Measurements from ENCODE around the gene CD7.

CD7 gene

DNA sequence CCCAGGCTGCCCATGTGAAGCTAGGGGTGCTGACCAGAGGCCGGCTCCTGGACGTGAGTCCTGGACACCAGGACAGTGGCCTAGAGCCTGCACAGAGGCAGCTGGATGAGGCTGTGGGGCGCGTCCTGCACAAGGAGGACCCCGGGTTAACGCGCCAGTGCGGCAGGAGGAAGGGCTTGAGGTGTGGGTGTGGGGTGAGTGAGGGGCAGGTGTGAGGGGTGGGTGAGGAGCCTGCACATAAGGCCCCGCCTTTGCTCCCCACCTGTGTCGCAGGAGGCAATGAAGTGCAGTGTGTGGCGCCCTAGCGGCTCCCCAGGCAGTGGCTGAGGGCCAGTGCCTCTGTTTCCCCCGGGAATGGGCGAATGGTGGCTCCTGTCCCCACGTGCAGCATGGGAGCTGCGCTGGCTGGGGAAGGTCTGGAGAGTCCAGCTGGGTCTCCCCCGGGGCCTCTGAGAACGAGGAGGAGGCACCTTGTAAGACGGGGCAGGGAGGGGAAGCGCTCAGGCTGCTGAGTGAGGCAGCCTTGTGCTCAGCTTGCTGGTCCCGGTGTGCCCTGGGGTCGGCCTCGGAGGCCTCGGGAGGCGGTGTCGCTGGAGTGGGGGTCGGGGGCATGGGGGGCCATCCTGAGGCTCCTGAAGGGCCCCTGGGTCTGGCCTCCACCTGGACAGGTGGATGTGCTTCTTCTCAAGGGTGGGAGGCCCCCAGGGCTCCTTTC, 3.2 kb downstream of the CD7 start:
- no peak for DNase-seq

DNA sequence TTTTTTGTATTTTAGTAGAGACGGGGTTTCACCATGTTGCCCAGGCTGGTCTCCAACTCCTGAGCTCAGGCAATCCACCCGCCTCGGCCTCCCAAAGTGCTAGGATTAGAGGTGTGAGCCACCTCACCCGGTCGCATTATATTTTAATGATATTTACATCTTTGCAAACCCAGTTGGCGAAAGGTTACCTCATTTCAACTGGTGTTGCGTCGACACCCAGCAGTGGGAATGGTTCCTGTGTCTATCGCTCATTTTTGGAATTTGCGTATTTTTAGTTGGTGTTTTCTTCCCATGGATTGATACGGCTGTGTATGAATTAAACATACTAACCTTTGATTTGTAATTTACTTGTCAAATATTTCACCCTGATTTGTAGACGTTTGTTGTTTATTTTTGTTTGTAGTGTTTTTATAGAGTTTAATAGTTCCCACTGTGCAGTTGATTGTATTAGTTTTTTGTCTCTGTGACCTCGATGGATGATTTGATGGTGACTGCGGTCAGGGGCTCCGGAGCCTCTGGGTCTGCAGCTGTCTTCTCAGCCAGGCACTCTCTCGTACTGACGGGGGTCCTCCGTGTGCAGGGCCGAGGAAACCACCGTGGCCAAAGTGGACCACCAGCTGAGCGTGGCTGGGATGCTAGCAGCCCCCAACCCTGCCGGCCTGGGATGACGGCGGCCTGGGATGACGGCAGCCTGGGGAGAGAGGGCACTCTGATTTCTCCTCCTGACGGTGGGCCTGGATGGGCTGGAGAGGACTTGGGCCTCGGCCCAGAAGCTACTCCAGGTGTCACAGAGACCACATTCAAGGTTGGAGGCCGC, 4.0 kb downstream of the CD7 start:
- no peak for DNase-seq

DNA sequence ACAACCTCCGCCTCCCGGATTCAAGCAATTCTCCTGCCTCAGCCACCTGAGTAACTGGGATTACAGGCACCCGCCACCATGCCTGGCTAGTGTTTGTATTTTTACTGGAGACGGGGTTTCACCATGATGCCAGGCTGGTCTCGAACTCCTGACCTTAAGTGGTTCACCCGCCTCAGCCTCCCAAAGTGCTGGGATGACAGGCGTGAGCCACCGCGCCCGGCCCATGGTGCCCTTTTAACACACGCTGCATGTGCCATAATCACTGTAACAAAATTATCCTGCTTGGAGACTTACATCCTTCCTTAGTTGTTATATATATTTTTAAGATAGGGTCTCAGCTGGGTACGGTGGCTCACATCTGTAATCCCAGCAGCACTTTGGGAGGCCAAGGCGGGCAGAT, 5.4 kb downstream of the CD7 start:
- DNase-seq = no peak

DNA sequence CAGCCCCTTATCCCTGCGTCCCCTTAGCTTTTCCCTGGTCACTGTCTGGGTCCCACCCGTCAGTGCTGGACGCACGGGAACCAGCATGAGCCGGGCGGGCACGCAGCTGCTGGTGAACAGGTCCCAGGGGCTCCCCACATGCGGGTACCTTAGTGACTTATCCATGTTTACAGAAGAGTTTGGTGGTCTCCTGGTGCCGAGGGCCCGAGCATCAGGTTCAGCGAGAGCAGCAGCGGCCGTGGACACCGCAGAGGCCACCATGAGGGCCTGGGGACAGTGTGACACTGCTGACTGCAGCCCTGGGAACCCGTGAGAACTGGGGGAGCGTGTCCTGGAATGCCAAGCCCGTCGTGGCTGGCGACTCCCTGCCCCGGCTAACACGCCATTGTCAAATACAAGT, 6.5 kb downstream of the CD7 start:
- no peak for DNase-seq

DNA sequence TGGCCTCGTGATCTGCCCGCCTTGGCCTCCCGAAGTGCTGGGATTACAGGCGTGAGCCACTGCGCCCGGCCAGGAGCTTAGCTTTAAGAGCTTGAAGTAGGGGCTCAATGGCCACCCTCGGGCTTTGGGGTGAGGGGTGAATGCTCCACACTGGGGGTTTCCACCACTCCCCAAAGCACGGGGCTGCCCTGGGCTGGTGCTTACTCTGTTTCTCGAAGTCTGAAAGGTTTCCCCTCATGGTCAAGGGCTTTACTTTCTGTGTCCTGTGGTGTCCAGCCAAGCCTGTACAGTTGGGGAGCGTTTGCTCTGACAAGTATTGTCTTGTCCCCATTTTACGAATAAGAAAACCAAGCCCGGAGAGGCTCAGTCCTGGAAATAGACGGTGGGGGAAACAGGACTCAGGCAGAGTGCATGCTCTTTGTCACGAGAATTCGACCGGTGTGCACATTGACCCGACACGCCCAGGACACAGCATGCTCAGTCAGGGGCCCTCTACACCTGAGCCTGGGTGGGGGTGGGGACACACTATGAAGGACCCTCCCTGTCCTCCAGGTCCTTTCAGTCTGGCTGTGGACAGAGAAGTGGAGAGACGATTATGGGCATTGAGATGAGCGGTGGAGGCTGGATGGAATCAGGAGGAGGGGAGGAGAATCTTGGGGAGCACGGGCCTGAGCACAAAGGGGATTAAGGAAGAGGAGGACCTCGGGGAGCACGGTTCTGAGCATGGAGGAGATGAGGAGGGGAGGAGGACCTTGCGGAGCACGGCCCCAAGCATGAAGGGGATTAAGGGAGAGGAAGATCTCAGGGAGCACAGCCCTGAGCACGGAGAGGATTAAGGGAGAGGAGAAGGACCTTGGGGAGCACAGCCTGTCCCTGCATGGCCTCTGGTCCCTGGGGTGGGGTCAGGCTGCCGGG, 7.5 kb downstream of the CD7 start:
- no peak for DNase-seq

DNA sequence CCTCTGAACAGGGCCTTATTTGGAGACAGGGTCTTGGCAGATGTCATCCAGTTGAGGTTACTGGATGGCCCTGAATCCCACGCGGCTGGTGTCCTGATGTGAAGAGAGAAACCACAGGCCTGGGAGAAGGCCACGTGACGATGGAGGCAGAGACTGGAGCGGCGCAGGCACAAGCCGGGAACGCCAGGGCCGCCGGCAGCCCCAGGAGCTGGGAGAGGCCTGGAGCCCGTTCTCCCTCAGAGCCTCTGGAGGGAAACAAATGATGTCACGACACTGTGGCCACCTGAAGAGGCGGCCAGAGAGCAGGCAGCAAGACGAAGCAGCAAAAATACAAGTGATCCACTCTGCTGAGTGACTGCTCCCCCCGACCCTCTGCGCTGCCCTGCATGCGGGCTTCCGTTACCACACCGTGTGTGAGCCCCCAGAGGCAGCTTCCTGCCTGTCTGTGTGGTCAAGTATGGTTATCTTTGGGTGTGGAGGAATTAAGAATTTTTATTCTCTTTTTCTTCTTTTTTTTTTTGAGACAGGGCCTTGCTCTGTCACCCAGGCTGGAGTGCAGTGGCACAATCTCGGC, 11.6 kb downstream of the CD7 start:
- no peak for DNase-seq

DNA sequence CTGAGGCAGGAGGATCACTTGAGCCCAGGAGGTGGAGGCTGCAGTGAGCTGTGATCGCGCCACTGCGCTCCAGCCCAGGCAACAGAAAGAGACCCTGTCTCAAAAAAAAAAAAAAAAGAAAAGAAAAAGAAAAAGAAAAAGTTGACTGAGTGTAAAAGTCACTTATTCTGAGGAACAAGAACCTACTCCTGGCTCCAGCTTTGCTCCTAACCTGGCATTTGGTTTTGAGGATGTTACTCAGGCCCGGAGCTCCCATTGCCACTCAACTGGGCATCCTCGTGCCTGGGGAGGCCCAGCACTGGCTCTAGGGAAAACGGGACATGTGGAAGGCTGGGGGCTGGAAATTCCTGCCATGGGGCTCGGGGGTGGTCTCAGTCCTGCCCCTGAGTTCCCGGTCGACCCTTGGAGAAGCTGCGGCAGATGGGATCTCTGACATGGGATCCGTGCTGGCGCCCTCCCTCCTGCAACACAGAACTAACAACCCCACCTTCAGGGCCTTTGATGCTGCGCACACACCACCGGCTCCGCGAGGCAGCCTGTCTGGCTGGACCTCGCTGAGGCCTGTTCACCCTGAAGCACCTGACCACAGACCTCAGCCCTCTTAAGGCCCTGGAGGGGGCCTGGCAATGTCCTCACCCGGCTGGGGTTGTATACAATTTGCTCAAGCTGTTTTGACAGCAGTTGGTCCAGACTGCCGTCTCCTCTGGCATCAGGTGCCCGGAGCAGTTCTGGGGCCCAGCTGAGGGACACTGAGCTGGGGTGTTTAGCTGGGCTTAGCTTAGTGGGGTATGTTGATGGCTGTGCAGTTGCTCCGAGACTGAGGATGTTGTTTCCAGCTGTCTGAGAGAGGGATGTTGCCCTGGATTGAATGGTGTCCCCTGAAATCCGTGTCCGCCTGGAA, 12.3 kb downstream of the CD7 start:
- no peak for DNase-seq

DNA sequence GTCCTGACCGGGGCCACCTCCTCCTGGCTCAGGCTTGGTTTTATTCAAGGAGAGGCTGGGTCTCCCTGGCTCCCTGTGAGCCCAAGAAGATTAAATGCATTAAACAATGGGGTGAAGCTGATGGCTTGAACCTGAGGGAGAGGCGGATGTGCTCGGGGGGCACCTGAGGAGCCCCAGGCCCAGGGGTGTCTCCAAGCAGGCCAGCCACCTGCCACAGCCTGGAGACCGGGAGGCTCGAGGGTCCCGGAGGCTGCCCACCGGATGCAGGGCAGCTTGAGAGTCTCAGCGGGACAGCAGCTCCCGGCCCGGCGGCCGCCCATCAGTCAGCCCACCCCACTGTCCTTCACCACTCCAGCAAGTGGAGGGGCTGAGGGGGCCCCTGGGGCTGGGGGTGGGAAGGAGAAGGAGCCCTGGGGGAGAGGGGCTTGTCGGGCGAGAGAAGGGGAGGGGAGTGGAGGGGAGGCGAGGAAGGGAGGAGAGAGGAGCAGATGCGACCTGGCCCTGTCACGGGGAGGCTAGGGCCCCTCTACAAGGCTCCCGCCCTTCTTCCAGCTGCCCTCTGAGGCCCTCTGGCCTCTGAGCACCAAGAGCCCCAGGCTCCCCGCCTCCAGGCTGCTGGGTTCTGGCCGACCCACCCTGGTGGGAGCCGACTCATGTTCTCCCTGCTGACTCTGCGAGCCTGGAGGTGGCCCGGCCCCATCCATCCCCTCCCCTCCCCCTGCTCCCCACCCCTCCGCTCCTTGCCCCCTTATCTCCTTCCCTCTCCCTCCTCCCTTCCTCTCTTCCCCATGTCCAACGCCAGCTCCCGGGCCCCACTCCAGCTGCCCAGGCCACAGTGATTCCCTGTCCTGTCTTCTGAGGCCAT, 13.2 kb downstream of the CD7 start:
- no peak for DNase-seq

DNA sequence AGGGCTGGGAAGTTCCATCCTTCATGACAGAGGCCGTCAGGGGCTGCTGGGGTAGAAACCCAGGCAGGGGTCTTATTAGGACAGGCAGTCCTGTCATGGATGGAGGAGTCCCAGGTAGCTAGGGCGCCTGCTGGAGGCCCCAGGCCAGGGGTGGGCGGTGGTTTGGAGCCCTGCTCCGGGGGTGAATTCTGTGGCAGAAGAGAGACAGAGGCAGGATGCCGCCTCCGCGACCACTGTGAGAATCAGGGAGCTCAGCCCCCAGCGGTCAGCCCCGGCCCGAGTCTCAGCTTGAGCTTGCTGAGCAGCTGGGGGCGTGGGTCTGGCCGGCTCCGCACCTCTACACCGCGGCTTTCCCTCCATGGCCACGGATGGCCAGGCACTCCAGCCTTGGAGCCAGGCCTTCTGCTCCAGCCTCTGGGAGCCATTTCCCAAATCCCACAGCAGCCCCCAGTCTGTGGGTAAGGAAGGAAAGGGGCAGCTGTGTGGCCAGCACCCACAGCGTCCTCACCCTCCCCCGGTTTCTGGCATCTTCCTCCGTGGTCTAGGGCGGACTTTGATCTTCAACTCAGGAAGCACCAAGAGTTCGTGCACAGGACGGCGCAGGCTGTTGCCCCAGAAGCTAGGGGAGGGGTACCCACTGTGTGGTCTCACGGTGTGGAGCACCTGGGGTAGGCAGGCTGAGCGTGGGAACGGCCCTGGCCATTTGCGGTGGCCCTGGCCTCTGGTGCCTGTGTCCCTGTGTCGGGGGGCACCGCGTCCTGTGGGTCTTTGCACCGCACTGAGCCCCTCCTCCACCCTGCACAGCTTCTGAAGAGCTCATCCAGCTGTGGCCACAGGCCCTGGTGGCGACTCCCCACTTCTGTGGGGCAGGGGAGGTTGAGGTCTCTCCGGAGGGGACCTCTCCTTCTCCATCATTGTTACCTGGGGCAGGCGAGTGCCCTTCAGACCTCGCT, 14.1 kb downstream of the CD7 start:
- DNase-seq = no peak

DNA sequence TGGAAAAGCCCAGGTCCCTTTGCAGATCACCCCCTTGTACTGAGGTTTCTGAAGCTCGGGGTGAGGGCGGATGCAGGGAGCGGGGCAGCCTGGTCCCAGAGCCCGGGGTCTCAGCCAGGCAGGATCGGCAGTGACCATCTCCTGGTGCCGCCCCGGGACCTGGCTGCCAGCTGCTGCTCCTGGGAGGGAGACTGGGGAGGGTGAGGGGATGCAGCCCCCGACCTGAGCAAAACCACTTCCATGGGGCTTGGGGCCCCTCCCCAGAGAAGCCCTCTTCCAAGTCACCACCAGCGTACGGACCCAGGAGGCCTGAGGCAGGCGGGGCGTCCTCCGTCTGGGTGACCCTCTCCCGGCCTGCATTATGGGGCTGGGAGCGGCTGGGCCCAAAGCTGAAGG, 14.8 kb downstream of the CD7 start:
- DNase-seq = no peak

DNA sequence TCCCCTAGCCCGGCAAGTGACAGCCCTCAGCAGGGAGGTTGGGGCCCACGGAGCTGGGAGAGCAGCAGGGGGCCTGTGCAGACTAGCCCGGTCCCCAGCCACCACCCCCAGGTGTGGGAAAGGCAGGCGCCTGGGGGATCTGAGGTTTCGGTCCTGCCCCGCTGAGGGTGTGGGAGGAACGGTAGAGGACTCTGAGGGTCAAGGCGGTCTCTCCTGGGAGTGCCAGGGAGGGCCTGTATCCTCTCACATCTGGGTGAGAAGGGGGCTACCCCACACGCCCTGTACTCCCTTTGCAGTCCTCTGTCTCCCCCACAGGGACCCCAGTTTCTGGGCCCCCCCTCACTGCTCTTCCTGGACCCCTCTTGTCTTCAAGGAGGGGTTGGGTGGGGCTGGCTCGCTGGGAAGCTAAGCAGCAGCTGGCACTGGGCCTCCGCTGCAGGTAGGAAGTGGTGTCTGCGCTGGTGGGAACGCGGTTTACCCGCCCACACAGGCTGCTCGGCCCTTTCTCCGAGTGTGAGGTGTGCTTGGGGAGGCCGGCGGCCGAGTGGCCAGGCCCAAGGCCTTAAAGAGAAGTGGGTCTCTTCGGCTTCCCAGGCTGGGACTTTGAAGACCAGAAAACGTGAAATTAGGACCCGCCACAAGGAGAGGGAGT, 15.4 kb downstream of the CD7 start:
- DNase-seq = no peak

DNA sequence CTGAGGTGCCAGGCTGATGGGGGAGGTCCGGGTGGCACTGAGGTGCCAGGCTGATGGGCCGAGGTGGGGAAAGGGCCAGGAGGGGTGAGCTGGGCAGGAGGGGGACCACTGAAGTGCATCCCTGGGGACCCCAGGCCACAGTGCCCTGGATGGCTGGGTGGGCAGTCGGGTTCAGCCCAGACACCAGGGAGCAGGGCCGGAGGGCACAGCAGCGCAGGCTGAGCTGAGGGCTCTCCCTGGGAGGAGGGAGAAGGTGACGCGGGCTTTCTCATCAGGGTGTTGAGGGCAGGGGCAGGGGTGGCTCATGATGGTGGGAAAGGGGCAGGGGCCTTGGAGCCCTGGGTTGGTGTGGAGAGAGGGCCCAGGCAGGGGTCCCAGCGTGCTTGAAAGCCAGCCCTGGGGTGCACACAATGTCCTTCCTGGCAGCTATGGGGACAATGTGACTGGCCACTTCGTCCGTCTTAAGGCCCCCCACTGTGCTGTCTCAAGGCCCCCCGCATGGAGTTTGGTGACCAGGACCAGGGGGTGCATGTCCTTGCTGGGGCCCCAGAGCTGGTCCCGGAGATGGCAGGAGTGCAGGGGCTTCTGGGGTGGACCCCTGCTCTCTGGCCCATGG, 16.0 kb downstream of the CD7 start:
- DNase-seq = no peak

DNA sequence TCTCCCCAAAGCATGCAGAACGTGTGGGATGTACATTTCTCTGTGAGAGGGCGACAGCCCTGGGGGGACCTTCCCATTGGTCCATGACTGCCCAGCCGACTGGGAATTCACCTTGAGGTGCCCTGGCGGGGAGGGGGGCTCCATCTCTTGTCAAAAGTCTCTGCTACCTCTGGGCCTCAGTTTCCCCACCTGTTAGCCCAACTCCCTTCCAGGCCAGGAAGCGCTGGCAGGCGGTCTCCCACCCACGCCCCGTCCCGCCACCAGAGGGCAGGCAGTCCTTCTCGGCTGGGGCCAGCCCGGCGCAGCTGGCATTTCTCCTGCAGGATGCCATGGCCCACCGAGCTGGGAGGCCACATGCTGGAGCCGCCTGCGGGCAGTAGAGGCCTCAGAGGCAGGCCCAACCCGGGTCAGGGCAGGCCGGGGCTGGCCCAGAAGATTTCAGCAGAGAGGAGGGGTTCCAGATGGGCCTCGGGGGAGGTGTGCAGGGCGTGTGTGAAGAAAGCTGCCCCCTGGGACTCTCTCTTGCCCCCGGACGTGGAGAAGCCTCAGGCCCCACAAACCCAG, 16.6 kb downstream of the CD7 start:
- DNase-seq = no peak

DNA sequence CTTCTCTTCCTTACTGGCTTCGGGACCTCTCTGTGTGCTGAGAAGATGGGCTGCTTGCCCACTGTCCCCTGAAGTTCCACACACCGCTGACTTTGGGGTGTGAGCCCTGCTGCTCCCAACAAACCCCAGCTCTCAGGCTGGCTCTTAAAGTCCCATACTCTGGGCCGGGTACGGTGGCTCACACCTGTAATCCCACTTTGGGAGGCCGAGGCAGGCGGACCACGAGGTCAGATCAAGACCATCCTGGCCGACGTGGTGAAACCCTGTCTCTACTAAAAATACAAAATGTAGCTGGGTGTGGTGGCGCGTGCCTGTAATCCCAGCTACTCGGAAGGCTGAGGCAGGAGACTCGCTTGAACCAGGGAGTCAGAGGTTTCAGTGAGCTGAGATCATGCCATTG, 17.2 kb downstream of the CD7 start:
- no peak for DNase-seq

DNA sequence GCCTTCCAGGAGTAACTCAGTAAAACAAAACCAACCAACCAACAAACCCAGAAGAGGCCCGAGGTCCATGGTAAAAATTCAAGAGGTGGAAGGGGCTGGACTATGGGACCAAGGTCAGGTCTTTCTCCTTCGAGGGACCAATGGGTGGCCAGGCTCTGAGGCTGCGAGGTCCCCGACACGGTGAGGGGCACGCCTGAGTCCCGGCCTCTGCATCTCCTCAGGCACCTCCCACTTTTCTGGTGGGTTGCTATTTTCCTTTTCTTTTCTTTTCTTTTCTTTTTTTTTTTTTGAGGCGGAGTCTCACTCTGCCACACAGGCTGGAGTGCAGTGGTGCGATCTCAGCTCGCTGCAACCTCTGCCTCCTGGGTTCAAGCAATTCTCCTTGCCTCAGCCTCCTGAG, 18.0 kb downstream of the CD7 start:
- DNase-seq = no peak

DNA sequence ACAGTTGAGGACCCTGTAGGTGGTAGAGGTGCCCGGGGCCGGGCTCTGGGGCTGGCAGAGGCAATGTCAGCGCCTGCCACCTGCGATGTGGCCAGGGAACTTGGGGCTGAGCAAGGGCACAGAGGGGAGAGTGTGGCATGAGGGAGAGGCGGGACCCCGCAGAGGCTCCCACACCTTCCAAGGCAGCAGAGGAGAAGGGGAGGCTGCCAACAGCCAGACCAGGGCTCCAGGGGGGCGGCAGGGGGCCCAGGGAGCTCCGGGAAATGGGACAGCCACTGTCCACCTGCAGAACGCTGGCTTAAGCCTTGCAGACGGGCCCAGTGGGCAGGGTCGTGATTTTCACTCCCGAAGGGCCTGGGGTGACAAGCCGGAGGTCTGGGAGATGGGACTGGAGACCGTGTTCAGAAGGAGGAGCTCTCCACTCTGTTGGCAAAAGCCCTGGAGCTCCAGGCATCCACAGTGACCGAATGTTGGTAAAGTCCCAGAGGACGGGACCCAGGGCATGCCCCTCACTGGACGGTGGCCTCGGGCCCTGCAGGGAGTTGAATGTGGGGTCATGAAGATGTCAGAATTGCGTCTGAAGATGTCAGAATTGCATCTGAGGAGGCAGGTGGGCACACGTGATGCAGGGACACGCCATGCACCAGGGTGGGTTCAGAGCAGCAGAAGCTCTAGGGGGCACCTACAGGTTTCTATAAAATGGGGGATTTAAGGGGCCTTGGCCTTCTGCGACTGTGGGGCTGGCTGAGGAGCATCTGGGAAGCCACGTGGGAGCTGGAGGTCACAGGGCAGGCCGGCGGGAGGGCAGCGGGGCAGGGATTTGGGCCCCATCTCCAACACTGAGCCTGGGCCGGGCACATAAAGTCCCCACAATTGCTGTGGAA, 18.6 kb downstream of the CD7 start:
- DNase-seq = no peak
